ENCODE measurements around the gene FAM107B. TPM values are rescaled to one million over a fixed set of nuclear protein-coding genes. Genes with fewer than 3 reads are reported as not detected.

The FAM107B gene
- total and polyA plus RNA-seq, 2 experiments from 2014 or later = 11.0 to 17.6 TPM

- TF ChIP-seq ZNF462 (CRISPR knock-in tag; IDR thresholded peaks at IDR 0.05) = no peak
- TF ChIP-seq POLR2AphosphoS5 (IDR thresholded peaks at IDR 0.05; ENCODE audit: low read depth) = no peak
- TF ChIP-seq CREB1 (CRISPR knock-in tag; IDR thresholded peaks at IDR 0.05; ENCODE audit: low read depth) = no peak
Measured at GRCh38 chr10:14687340-14687739, 87.4 kb downstream of the FAM107B start (continued).

GRCh38 chr10:14686356-14686755, 88.3 kb downstream of the FAM107B start:
- no peaks in the 10 kb centered on the region for H3K27me3 Mint-ChIP-seq (ENCODE audit: insufficient read depth, low read depth, poor library complexity)
- Histone ChIP-seq H4K20me1 (replicated peaks; ENCODE audit: insufficient read depth) (no peaks in the 10 kb centered on the region), H3K79me2 (replicated peaks; ENCODE audit: insufficient read depth) (no peaks in the 10 kb centered on the region), H3K4me1 (ENCODE audit: insufficient read depth) (no peaks in the 10 kb centered on the region), H3K27me3 (ENCODE audit: insufficient read depth) (no peaks in the 10 kb centered on the region), H3K4me3 (no peak overlapping the region), H3K27ac (ENCODE audit: low read depth) (no peak overlapping the region), H3F3A (replicated peaks; ENCODE audit: low read depth) (no peaks in the 10 kb centered on the region), H3K4me2 (no peak overlapping the region), H3K36me3 (ENCODE audit: insufficient read depth) (no peaks in the 10 kb centered on the region), H2AFZ (no peak overlapping the region), H3K9me2 (ENCODE audit: insufficient read depth) (no peaks in the 10 kb centered on the region)
- ATAC-seq = no peak
- H3K9me3 Mint-ChIP-seq = no peaks in the 10 kb centered on the region
- no peak overlapping the region for H3K27ac Mint-ChIP-seq
- DNase-seq (ENCODE audit: low spot score) = no peak
- no peaks in the 10 kb centered on the region for H3K36me3 Mint-ChIP-seq (ENCODE audit: low read depth)
- H3K4me3 Mint-ChIP-seq = no peak overlapping the region
- no peaks in the 10 kb centered on the region for H3K4me1 Mint-ChIP-seq
- TF ChIP-seq REST (IDR thresholded peaks at IDR 0.05; ENCODE audit: unreplicated experiment) = no peak
- TF ChIP-seq EZH2phosphoT487 (IDR thresholded peaks at IDR 0.05; ENCODE audit: unreplicated experiment) = no peak
- no peak for TF ChIP-seq ETS1 (IDR thresholded peaks at IDR 0.05)
- no peak for TF ChIP-seq ZNF114 (CRISPR knock-in tag; IDR thresholded peaks at IDR 0.05)

All from GM23338 (cell line).